ENCODE results near the gene COMTD1.

DNA sequence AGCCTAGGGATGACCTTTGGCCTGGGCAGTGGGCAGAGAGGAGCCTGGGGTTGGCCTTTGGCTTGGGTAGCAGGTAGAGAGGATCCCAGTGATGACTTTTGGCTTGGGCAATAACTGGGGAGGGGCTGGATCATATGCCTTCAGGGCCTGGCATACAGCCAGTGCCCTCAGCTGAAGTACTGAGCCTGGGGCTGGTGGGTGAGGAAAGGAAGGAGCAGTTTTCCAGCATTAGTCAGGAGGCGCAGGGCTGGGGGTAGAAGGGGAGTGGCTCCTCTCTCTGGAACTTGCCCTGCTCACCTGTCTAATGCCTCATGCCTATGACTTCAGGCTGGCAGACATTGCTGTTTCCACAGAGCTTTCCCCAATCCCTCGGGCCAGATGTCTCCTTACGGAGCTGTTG lies 15.2 kb upstream of the COMTD1 start:
- TF ChIP-seq, protein P1, sequence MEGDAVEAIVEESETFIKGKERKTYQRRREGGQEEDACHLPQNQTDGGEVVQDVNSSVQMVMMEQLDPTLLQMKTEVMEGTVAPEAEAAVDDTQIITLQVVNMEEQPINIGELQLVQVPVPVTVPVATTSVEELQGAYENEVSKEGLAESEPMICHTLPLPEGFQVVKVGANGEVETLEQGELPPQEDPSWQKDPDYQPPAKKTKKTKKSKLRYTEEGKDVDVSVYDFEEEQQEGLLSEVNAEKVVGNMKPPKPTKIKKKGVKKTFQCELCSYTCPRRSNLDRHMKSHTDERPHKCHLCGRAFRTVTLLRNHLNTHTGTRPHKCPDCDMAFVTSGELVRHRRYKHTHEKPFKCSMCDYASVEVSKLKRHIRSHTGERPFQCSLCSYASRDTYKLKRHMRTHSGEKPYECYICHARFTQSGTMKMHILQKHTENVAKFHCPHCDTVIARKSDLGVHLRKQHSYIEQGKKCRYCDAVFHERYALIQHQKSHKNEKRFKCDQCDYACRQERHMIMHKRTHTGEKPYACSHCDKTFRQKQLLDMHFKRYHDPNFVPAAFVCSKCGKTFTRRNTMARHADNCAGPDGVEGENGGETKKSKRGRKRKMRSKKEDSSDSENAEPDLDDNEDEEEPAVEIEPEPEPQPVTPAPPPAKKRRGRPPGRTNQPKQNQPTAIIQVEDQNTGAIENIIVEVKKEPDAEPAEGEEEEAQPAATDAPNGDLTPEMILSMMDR (IDR thresholded peaks at IDR 0.05) = no peak
- TF ChIP-seq EP300 (IDR thresholded peaks at IDR 0.05) = no peak

All from sigmoid colon (tissue), 4 donors.